Suprapubic skin (tissue), 4 donors: ENCODE results near the gene U2AF2.

Experiments used
- EP300 ChIP-seq: sonication (generic); formaldehyde crosslinking; IDR thresholded peaks from one replicate; pipeline ENCODE4 v1.6.1; 2017; ENCODE audit warnings: antibody characterized with exemption
- POLR2A ChIP-seq, 2 donors: fragments of 450-650 bp; IDR thresholded peaks; one replicate each; pipeline ENCODE4 v1.6.1; 2017; ENCODE audit warnings: antibody characterized with exemption in 2 of 2, mild to moderate bottlenecking in 2 of 2, moderate library complexity in 2 of 2
- POLR2AphosphoS5 ChIP-seq, 3 donors: sonication (generic); formaldehyde crosslinking; IDR thresholded peaks; one replicate each; pipeline ENCODE4 v1.6.1; 2017; ENCODE audit warnings: antibody characterized with exemption in 3 of 3
- TF ChIP-seq, protein P1 (sequence below), 2 donors: fragments of 200-600 bp in 1 of 2; fragments of 450-650 bp in 1 of 2; sonication (generic) in 1 of 2; IDR thresholded peaks; one replicate each; pipeline ENCODE4 v1.5.1; 2016 to 2019; ENCODE audit warnings: antibody characterized with exemption in 2 of 2, mild to moderate bottlenecking in 1 of 2, moderate library complexity in 1 of 2

- TF ChIP-seq, protein P1, sequence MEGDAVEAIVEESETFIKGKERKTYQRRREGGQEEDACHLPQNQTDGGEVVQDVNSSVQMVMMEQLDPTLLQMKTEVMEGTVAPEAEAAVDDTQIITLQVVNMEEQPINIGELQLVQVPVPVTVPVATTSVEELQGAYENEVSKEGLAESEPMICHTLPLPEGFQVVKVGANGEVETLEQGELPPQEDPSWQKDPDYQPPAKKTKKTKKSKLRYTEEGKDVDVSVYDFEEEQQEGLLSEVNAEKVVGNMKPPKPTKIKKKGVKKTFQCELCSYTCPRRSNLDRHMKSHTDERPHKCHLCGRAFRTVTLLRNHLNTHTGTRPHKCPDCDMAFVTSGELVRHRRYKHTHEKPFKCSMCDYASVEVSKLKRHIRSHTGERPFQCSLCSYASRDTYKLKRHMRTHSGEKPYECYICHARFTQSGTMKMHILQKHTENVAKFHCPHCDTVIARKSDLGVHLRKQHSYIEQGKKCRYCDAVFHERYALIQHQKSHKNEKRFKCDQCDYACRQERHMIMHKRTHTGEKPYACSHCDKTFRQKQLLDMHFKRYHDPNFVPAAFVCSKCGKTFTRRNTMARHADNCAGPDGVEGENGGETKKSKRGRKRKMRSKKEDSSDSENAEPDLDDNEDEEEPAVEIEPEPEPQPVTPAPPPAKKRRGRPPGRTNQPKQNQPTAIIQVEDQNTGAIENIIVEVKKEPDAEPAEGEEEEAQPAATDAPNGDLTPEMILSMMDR (IDR thresholded peaks at IDR 0.05): no peak
- no peak for TF ChIP-seq EP300
- TF ChIP-seq POLR2AphosphoS5 (IDR thresholded peaks at IDR 0.05): no peak
- TF ChIP-seq POLR2A (IDR thresholded peaks at IDR 0.05): no peak
Observed at GRCh38 chr19:55711719-55712118, 56.9 kb downstream of the U2AF2 start.
